Measurements from ENCODE around the gene FAM3A. TPM values are rescaled to one million over a fixed set of nuclear protein-coding genes. Genes with fewer than 3 reads are reported as not detected.

The FAM3A gene
- polyA plus RNA-seq, 1 donor from 2014 or later, result 19.5 TPM

- Histone ChIP-seq H3K9ac (ENCODE audit: low read length) (no peak overlapping the region), H2AFZ (ENCODE audit: low read depth, low read length) (no peak overlapping the region), H3F3A (ENCODE audit: insufficient read depth, low read length, poor library complexity, severe bottlenecking) (no peaks in the 10 kb centered on the region), H3K4me3 (ENCODE audit: low read length) (no peak overlapping the region), H3K27ac (ENCODE audit: low read length) (no peak overlapping the region), H3K4me2 (ENCODE audit: low read length) (no peak overlapping the region), H3K9me2 (ENCODE audit: insufficient read depth, low read length) (no peaks in the 10 kb centered on the region), H3K9me3 (ENCODE audit: low read length) (no peaks in the 10 kb centered on the region), H3K36me3 (ENCODE audit: insufficient read depth, low read length) (no peaks in the 10 kb centered on the region), H3K27me3 (ENCODE audit: insufficient read depth, low read depth, low read length) (no peaks in the 10 kb centered on the region), H3K79me2 (replicated peaks; ENCODE audit: insufficient read depth, low read length) (peaks cover 5% of the 10 kb centered on the region), H4K20me1 (ENCODE audit: insufficient read depth) (no peaks in the 10 kb centered on the region)
- no peak for TF ChIP-seq EP300 (conservative IDR thresholded peaks at IDR 0.05; ENCODE audit: poor library complexity, severe bottlenecking)
- no peak for TF ChIP-seq CTCF (IDR thresholded peaks at IDR 0.05; ENCODE audit: poor library complexity, severe bottlenecking)
- no peak for TF ChIP-seq RAD21 (conservative IDR thresholded peaks at IDR 0.05)
Measured at GRCh38 chrX:154464806-154465365, 51.1 kb downstream of the FAM3A start.

GRCh38 chrX:154463611-154464220, 52.3 kb downstream of the FAM3A start:
- H3K9me3 ChIP-seq (ENCODE audit: low read length), result no peaks in the 10 kb centered on the region
- H3K27ac ChIP-seq (ENCODE audit: low read length), result no peak overlapping the region
- no peaks in the 10 kb centered on the region for H3F3A ChIP-seq (ENCODE audit: insufficient read depth, low read length, poor library complexity, severe bottlenecking)
- no peak overlapping the region for H3K9ac ChIP-seq (ENCODE audit: low read length)
- no peaks in the 10 kb centered on the region for H3K9me2 ChIP-seq (ENCODE audit: insufficient read depth, low read length)
- TF ChIP-seq CTCF (IDR thresholded peaks at IDR 0.05; ENCODE audit: poor library complexity, severe bottlenecking) (no peak), RAD21 (conservative IDR thresholded peaks at IDR 0.05) (no peak), SMC3 (conservative IDR thresholded peaks at IDR 0.05; ENCODE audit: poor library complexity) (no peak), REST (IDR thresholded peaks at IDR 0.05; ENCODE audit: borderline replicate concordance) (no peak), POLR2AphosphoS5 (IDR thresholded peaks at IDR 0.05) (no peak), EZH2 (IDR thresholded peaks at IDR 0.05; ENCODE audit: borderline replicate concordance, insufficient read depth, low read length, poor library complexity, severe bottlenecking) (no peak), TAF1 (IDR thresholded peaks at IDR 0.05; ENCODE audit: low read depth) (no peak), MXI1 (conservative IDR thresholded peaks at IDR 0.05; ENCODE audit: poor library complexity, severe bottlenecking) (no peak), EP300 (conservative IDR thresholded peaks at IDR 0.05; ENCODE audit: poor library complexity, severe bottlenecking) (no peak)
- H3K4me3 ChIP-seq (ENCODE audit: low read length), result no peak overlapping the region
- H4K20me1 ChIP-seq (ENCODE audit: insufficient read depth), result no peaks in the 10 kb centered on the region
- H3K36me3 ChIP-seq (ENCODE audit: insufficient read depth, low read length), result no peaks in the 10 kb centered on the region
- no peaks in the 10 kb centered on the region for H3K27me3 ChIP-seq (ENCODE audit: insufficient read depth, low read depth, low read length)
- H2AFZ ChIP-seq (ENCODE audit: low read depth, low read length), result no peak overlapping the region
- H3K4me2 ChIP-seq (ENCODE audit: low read length), result no peak overlapping the region
- H3K79me2 ChIP-seq (replicated peaks; ENCODE audit: insufficient read depth, low read length), result peaks cover 13% of the 10 kb centered on the region

Data from neural cell (in vitro differentiated cells).